GM12891 (cell line): ENCODE measurements around the gene ARID1B.

ENCODE experiments used
- POLR2A ChIP-seq: IDR thresholded peaks from 2 replicates; pipeline ENCODE4 v1.6.1; 2011; ENCODE audit warnings: low read depth, low read length, control low read depth
- POLR2AphosphoS5 ChIP-seq: IDR thresholded peaks from 2 replicates; pipeline ENCODE4 v1.6.1; 2011; ENCODE audit warnings: low read depth, low read length, control low read depth

DNA sequence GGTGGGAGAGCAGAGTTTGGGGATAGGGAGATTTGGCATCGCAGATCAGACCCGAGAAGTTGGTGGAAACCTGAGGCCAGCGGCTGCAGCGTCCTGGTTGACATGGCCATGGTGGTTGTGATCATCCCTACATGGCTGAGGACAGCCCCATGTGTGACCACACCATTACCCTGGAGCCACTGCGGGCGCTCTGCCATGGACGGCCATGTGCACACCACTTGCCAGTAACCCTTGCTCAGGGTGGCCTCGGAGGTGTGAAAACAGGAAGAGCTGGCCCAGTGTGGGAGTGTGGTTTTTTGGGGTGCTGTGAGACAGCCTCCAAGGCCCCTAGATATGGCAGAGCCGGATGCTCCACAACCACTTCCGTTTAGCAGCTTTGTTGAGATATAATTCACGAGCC lies 481.7 kb downstream of the ARID1B start:
- TF ChIP-seq POLR2A (no peak), POLR2AphosphoS5 (no peak)
